ENCODE results near the gene AUTS2.
A peak's percentile ranks its signal among the peaks of the same experiment; 100 is the strongest.

AUTS2 gene

GRCh38 chr7:70743531-70744325 lies 1145.5 kb downstream of the AUTS2 start:
- DNase-seq (ENCODE audit: low spot score) = no peak

GRCh38 chr7:70744492-70744891 lies 1146.2 kb downstream of the AUTS2 start:
- no peak for DNase-seq (ENCODE audit: low spot score)

- DNase-seq (ENCODE audit: low spot score) = no peak
These were observed 1151.6 kb downstream of the AUTS2 start for GRCh38 chr7:70749831-70750230.

GRCh38 chr7:70751895-70752294 lies 1153.6 kb downstream of the AUTS2 start:
- no peak for DNase-seq (ENCODE audit: low spot score)

- DNase-seq (ENCODE audit: low spot score) = no peak
These were observed 1154.5 kb downstream of the AUTS2 start for GRCh38 chr7:70752794-70753241.

- no peak for DNase-seq (ENCODE audit: low spot score)
These were observed 1158.5 kb downstream of the AUTS2 start for GRCh38 chr7:70756789-70757188.

- DNase-seq (ENCODE audit: low spot score) = no peak
These were observed 1160.4 kb downstream of the AUTS2 start for GRCh38 chr7:70758646-70759045.

GRCh38 chr7:70759674-70760073 lies 1161.4 kb downstream of the AUTS2 start:
- no peak for DNase-seq (ENCODE audit: low spot score)

- DNase-seq (ENCODE audit: low spot score) = no peak
These were observed 1163.5 kb downstream of the AUTS2 start for GRCh38 chr7:70761711-70762328.

- no peak for DNase-seq (ENCODE audit: low spot score)
These were observed 1164.4 kb downstream of the AUTS2 start for GRCh38 chr7:70762696-70763095.

GRCh38 chr7:70763961-70764691 lies 1165.9 kb downstream of the AUTS2 start:
- no peak for DNase-seq (ENCODE audit: low spot score)

- DNase-seq (ENCODE audit: low spot score) = no peak
These were observed 1166.5 kb downstream of the AUTS2 start for GRCh38 chr7:70764701-70765208.

GRCh38 chr7:70765651-70766050 lies 1167.4 kb downstream of the AUTS2 start:
- DNase-seq (ENCODE audit: low spot score) = no peak

GRCh38 chr7:70766109-70766508 lies 1167.8 kb downstream of the AUTS2 start:
- DNase-seq (ENCODE audit: low spot score) = no peak

GRCh38 chr7:70766694-70767093 lies 1168.4 kb downstream of the AUTS2 start:
- DNase-seq (ENCODE audit: low spot score) = no peak

- DNase-seq (ENCODE audit: low spot score) = no peak
These were observed 1171.9 kb downstream of the AUTS2 start for GRCh38 chr7:70770154-70770553.

GRCh38 chr7:70771451-70771850 lies 1173.2 kb downstream of the AUTS2 start:
- no peak for DNase-seq (ENCODE audit: low spot score)

GRCh38 chr7:70772891-70773290 lies 1174.6 kb downstream of the AUTS2 start:
- no peak for DNase-seq (ENCODE audit: low spot score)

GRCh38 chr7:70773406-70773805 lies 1175.1 kb downstream of the AUTS2 start:
- DNase-seq (ENCODE audit: low spot score) = no peak

GRCh38 chr7:70774950-70775527 lies 1176.8 kb downstream of the AUTS2 start:
- DNase-seq (ENCODE audit: low spot score) = no peak

- DNase-seq (ENCODE audit: low spot score) = peak; percentile 26
These were observed 1177.4 kb downstream of the AUTS2 start for GRCh38 chr7:70775570-70776156.

- peak; percentile 28 for DNase-seq (ENCODE audit: low spot score)
These were observed 1178.4 kb downstream of the AUTS2 start for GRCh38 chr7:70776627-70777101.
